GM18870 (cell line): ENCODE measurements around the gene CCDC63.

Experiments used
- ATAC-seq: cut with Tn5 transposase; IDR thresholded peaks from one replicate; pipeline ENCODE4 v1.9.1; 2021; ENCODE audit warnings: moderate library complexity; ENCODE audit not compliant: unreplicated experiment

CCDC63 gene

GRCh38 chr12:110846615-110847566, at the start of gene CCDC63:
CCDC63 (plus strand) TSS chr12:110846987; CDS start chr12:110852955, 5,968 bp downstream.
- ATAC-seq, result no peak

DNA sequence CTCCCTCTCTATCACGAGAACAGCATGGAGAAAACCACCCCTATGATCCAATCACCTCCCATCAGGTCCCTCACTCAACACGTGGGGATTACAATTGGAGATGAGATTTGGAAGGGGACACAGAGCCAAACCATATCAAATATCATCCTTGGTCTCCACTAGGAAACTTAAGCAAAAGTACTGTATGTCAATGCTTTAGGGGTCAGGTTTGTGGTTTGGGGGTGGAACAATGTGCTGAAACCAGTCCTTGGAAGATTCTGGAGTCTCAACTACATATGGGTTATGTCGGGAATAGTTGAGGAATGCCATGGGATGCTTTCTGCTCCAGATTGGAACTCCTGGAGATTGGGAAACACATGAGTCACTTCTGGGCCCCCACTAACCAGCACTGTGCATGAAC, 48.3 kb upstream of the CCDC63 start:
- no peak for ATAC-seq

- ATAC-seq, result no peak
Measured at GRCh38 chr12:110802489-110802888, 44.3 kb upstream of the CCDC63 start.

DNA sequence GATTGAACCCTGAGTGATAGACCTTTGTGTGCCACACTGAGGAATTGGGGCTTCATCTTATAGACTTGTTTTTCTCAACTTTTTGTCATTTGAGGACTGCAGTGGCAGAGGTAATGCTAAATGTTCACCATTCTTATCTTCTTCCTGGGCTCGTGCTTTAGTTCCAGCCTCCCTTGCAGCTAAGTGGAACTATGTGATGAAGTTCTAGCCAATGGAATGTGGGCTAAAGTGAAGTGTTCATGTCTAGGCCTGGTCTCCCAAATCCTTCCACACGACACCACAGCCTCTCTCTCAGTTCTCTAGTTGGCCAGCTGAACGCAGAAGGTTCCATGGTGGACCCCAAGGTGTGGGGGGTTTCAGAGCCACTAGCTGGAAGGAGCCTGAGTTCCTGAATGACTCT, 42.4 kb upstream of the CCDC63 start:
- ATAC-seq, result no peak

GRCh38 chr12:110807640-110808039, 39.1 kb upstream of the CCDC63 start:
- no peak for ATAC-seq

- ATAC-seq, result no peak
Measured at GRCh38 chr12:110809149-110809548, 37.6 kb upstream of the CCDC63 start.

DNA sequence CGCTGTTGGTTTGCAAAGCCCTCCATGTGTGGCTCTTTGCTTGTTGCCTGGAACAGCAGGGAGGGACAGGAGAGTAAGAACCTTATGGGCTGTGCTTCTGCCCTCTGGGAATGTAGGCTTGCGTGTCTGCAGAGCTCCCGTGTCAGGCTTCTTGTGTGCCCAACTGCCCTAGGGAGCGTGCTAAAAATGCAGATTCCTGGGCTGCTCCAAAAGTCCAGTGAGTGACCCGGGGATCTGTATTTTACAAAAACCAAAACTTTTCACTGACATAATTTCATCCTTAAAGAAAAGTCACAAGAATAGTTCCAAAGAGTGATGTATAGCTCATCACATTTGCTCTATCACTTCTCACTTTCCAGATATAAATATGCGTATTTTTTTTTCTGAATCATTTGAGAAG, 34.8 kb upstream of the CCDC63 start:
- no peak for ATAC-seq

DNA sequence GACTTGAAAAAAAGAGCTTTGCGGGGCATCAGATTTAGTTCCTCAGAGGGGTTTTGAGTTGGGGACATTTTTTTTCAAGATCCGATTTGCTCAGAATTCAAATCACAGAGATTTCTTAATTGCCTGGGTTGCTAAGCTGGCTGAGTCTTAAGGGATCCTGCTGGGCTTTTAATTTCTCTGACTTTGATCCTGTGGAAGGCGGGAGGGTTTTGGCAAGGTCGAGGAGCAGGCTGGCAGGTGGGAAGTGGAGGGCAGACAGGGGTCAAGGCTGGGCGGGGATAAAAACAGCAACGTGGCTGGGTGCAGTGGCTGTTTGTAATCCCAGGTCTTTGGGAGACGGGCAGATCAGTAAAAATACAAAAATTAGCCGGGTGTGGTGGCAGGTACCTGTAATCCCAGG, 33.5 kb upstream of the CCDC63 start:
- ATAC-seq, result no peak

GRCh38 chr12:110813756-110814155, 33.0 kb upstream of the CCDC63 start:
- no peak for ATAC-seq

GRCh38 chr12:110816248-110816647, 30.5 kb upstream of the CCDC63 start:
- no peak for ATAC-seq

GRCh38 chr12:110816779-110817178, 30.0 kb upstream of the CCDC63 start:
- ATAC-seq, result no peak

- ATAC-seq, result no peak
Measured at GRCh38 chr12:110818511-110818910, 28.3 kb upstream of the CCDC63 start.

DNA sequence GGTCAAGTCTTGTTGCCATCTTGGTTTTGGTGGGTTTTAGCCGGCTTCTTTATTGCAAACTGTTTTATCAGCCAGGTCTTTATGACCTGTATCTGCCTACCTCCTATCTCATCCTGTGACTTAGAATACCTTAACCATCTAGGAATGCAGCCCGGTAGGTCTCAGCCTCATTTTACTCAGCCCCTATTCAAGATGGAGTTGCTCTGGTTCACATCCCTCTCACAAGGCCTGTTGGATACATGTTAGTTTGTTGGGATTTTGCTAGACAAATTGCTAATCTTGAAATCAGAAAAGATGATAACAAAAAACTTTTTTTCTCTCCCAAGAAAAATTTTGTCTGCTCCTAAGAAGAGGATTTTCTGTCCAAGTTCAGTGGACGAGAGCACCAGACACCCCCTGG, 27.6 kb upstream of the CCDC63 start:
- ATAC-seq, result no peak

DNA sequence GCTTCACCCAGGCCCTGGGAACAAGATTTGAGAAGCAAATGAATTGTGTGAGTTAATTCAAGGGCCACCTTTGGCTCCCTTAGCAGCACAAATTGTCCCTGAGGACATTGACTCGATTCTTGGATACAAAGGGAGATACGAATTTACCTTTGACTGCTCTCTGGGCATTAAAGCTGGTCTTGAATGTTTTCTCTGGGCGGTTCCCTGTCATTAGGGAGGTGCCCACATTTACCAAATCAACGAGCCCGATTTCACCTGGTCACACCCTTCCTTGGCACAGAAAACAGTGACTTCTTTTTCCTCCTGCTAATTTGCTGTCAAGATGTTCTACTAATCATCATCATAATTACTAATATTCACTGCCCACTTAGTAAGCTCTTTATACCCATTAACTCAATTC, 27.1 kb upstream of the CCDC63 start:
- ATAC-seq, result no peak

DNA sequence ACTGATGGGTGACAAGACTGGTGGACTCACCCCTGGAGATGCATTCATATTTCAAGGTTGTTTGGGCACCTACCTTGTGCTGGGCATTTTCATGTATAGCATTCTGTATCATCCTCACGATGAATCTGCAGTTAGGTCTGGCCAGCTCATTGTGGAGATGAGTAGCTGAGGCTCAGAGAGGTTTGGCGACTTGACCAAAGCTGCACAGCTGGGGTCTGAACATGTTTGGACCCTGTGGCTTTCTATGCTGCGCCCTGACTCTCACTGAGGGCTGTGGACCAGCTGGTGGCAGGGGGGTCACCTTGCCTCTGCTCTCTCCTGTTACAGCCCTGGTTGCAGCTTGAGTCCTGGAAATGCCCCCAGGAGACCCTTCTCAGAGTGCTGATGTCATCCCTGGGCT, 24.9 kb upstream of the CCDC63 start:
- no peak for ATAC-seq

GRCh38 chr12:110822821-110823415, 23.9 kb upstream of the CCDC63 start:
- ATAC-seq, result no peak

DNA sequence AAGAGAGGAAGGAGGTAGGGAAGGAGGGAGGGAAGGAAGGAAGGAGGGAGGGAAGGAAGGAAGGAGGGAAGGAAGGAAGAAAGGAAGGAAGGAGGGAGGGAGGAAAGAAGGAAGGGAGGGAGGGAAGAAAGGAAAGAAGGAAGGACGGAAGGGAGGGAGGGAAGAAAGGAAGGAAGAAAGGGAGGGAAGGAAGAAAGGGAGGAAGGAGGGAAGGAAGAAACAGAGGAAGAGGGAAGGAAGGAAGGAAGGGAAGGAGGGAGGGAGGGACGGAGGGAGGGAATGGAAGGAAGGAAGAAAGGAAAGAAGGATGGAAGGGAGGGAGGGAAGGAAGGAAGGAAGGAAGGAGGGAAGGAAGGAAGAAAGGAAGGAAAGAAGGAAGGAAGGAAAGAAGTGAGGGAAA, 22.4 kb upstream of the CCDC63 start:
- ATAC-seq, result no peak

- ATAC-seq, result no peak
Measured at GRCh38 chr12:110825530-110825929, 21.3 kb upstream of the CCDC63 start.

DNA sequence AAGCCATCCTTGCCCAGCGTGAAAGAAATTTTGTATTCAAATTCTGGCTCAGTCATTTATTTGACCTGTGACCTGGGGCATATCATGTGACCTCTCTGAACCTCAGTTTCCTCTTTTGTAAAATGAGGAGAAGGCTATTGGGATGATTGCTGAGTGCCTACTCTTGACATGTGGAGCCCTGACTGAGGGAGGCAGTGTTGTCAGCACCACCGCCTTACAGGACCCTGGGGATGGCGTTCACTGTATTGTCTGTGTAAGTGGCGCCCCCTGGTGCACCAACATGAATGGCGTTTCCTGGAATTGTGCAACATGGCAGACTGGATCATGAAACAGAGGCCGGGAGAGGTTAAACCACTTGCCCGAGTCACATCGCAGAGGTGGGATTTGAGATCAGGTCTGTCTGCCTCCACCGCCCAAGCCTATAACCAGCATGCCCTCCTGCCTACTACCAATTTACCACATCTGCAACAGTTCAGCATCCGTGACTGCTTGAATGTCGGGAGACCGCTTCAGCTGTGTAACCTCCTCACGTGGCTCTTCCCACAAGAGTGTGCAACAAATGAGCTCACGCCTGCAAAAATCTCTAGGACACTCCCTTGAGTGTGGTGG, 20.1 kb upstream of the CCDC63 start:
- peak; percentile 52 for ATAC-seq

DNA sequence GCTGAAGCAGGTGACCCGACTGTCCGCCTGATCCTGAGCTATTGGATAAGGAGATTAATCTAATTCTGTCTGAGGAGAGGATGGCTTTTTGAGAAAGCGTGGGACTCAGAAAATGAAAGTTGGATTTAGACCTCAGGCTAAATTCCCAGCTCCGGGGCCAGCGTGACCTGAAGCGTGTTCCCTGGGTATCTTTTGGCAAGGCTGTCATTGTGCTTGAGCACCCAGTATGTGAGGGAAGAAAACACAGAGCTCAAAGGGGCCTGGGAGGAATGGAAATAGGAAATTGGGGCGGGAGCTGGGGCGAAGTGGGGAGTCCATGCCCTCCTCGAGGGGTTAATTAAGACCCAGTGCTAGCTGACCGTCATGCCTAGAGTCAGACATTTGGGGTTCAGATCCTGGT, 17.5 kb upstream of the CCDC63 start:
- no peak for ATAC-seq

DNA sequence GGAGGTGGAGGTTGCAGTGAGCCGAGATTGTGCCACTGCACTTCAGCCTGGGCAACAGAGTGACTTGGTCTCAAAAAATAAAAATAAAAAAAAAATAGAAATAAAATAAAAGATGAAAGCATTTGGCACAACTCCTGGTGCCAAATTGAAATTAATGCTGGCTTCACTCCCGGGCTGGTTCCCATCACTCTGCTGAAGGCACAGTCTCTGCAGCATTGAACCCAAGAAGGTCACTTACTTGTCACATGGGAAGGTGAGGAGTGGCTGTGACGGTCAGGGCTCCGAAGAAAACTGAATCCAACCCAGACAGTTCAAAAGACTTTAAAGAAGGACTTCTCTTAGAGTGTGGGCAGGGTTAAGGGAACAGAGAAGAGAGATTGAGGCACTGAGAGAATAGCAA, 10.5 kb upstream of the CCDC63 start:
- no peak for ATAC-seq

DNA sequence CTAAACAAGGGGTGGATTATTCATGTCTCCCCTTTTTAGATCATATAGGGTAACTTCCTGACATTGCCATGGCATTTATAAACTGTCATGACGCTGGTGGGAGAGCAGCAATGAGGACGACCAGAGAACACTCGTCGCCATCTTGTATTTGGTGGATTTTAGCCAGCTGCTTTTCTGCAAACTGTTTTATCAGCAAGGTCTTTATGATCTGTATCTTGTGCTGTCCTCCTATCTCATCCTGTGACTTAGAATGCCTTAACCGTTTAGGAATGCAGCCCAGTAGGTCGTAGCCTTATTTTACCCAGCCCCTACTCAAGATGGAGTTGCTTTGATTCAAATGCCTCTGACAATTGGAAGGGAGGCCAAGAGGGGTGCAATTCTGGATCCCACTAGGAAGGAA, 5.8 kb upstream of the CCDC63 start:
- ATAC-seq, result no peak
